Measurements from ENCODE around the gene MSRB1. TPM values are rescaled to one million over a fixed set of nuclear protein-coding genes. Genes with fewer than 3 reads are reported as not detected.

Gene MSRB1
- total and polyA plus RNA-seq, 9 of the 15 experiments (the other 6 are each of a cell fraction or from before 2014, with no cell fraction given), result 5.4 to 33.7 (median 25.7) TPM

DNA sequence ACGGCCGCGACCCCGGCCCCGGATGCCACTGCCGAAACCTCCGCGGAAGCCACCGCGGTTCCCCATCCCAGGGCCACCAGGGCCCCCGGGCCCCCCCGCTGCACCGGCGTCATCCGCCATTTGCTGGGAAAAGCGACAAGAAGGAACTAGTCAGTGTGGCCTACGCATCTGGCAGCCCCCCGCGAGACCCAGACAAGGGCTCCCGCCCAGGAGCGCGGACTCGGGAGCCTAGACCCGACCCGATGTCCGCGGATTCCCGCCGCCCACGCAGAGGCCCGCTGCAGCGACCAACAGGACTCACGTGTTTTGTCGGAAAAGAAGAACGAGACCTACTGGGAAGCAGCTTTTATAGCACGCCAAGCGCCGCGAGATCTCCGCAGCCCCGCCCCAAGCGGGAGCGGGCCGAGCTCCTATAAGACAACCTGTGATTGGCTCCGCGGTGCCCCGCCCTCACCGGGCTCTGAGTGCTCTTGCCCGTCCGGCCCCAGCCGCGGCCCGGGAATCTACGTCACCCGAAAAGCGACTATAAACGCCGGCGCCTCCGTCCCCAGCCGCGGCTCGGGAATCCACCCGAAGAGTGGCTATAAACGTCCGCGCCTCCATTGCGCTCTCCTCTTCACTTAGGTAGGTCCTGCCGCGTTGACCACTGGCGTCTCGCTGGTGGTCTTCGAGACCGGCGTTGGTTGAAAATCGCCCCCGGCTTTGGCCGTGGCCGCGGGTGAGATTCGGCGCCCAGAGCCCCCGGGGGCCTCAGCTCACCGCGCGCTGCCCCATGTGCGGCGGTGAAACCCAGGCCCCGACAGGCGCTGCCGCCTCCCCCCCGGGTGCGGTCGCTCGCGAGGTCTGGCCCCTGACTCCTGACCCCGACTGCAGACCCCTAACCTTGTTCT is 21.8 kb upstream of the MSRB1 start, which contains the start of gene RPS2 (continued):
- TF ChIP-seq JUN (IDR thresholded peaks at IDR 0.05; ENCODE audit: borderline replicate concordance, low read depth, low read length) (peak; percentile 53; the same call in 1 of the 2 replicates), JUN (CRISPR knock-in tag; IDR thresholded peaks at IDR 0.05; ENCODE audit: borderline replicate concordance) (no peak; the same call in 1 of the 2 replicates), ZNF316 (IDR thresholded peaks at IDR 0.05) (no peak), ZNF695 (CRISPR knock-in tag; IDR thresholded peaks at IDR 0.05) (no peak), TAF15 (IDR thresholded peaks at IDR 0.05; ENCODE audit: low read depth, low read length) (no peak), ZNF140 (CRISPR knock-in tag; IDR thresholded peaks at IDR 0.05) (no peak), SP2 (IDR thresholded peaks at IDR 0.05; ENCODE audit: extremely low read depth, low read depth, low read length, poor library complexity, severe bottlenecking) (no peak), HCFC1 (IDR thresholded peaks at IDR 0.05; ENCODE audit: low read depth, low read length) (peak; percentile 82), ZBTB33 (CRISPR knock-in tag; IDR thresholded peaks at IDR 0.05) (0 out of 2 replicates have a peak, but pooled peaks have one; percentile 11), PCBP2 (IDR thresholded peaks at IDR 0.05; ENCODE audit: low read depth, low read length, poor library complexity, severe bottlenecking) (peak; percentile 3), ZFP30 (CRISPR knock-in tag; IDR thresholded peaks at IDR 0.05; ENCODE audit: borderline replicate concordance) (no peak), ZNF175 (CRISPR knock-in tag; IDR thresholded peaks at IDR 0.05; ENCODE audit: low read depth) (no peak), MXD1 (CRISPR knock-in tag; IDR thresholded peaks at IDR 0.05; ENCODE audit: borderline replicate concordance, poor library complexity, severe bottlenecking) (peak; percentile 93), NRF1 (conservative IDR thresholded peaks at IDR 0.05 in 1 of 2, IDR thresholded peaks at IDR 0.05 in 1 of 2) (peak; percentile 46 to 49; a peak in 3 of 4 replicates), ZNF785 (CRISPR knock-in tag; IDR thresholded peaks at IDR 0.05) (no peak), ZKSCAN3 (CRISPR knock-in tag; IDR thresholded peaks at IDR 0.05) (no peak), RFX5 (IDR thresholded peaks at IDR 0.05; ENCODE audit: low read depth, low read length) (no peak), RFX1 (IDR thresholded peaks at IDR 0.05) (no peak), KDM1A (IDR thresholded peaks at IDR 0.05) (no peak)
- TF ChIP-seq, protein P1, sequence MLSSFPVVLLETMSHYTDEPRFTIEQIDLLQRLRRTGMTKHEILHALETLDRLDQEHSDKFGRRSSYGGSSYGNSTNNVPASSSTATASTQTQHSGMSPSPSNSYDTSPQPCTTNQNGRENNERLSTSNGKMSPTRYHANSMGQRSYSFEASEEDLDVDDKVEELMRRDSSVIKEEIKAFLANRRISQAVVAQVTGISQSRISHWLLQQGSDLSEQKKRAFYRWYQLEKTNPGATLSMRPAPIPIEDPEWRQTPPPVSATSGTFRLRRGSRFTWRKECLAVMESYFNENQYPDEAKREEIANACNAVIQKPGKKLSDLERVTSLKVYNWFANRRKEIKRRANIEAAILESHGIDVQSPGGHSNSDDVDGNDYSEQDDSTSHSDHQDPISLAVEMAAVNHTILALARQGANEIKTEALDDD (IDR thresholded peaks at IDR 0.05), result 0 out of 2 replicates have a peak, but pooled peaks have one; percentile 21
- TF ChIP-seq, protein P2, sequence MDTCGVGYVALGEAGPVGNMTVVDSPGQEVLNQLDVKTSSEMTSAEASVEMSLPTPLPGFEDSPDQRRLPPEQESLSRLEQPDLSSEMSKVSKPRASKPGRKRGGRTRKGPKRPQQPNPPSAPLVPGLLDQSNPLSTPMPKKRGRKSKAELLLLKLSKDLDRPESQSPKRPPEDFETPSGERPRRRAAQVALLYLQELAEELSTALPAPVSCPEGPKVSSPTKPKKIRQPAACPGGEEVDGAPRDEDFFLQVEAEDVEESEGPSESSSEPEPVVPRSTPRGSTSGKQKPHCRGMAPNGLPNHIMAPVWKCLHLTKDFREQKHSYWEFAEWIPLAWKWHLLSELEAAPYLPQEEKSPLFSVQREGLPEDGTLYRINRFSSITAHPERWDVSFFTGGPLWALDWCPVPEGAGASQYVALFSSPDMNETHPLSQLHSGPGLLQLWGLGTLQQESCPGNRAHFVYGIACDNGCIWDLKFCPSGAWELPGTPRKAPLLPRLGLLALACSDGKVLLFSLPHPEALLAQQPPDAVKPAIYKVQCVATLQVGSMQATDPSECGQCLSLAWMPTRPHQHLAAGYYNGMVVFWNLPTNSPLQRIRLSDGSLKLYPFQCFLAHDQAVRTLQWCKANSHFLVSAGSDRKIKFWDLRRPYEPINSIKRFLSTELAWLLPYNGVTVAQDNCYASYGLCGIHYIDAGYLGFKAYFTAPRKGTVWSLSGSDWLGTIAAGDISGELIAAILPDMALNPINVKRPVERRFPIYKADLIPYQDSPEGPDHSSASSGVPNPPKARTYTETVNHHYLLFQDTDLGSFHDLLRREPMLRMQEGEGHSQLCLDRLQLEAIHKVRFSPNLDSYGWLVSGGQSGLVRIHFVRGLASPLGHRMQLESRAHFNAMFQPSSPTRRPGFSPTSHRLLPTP (IDR thresholded peaks at IDR 0.05; ENCODE audit: borderline replicate concordance, extremely low read depth, insufficient read length), result no peak
